HG02973 (cell line): ENCODE results near the gene ENTREP3.

ENCODE experiments used
- ATAC-seq: cut with Tn5 transposase; IDR thresholded peaks from one replicate; pipeline ENCODE4 v1.9.1; 2021; ENCODE audit warnings: moderate library complexity; ENCODE audit not compliant: unreplicated experiment

The ENTREP3 gene

GRCh38 chr1:155279268-155279667 lies 24.0 kb upstream of the ENTREP3 start:
- no peak for ATAC-seq

GRCh38 chr1:155278689-155279160 lies 23.4 kb upstream of the ENTREP3 start:
- ATAC-seq: no peak

DNA sequence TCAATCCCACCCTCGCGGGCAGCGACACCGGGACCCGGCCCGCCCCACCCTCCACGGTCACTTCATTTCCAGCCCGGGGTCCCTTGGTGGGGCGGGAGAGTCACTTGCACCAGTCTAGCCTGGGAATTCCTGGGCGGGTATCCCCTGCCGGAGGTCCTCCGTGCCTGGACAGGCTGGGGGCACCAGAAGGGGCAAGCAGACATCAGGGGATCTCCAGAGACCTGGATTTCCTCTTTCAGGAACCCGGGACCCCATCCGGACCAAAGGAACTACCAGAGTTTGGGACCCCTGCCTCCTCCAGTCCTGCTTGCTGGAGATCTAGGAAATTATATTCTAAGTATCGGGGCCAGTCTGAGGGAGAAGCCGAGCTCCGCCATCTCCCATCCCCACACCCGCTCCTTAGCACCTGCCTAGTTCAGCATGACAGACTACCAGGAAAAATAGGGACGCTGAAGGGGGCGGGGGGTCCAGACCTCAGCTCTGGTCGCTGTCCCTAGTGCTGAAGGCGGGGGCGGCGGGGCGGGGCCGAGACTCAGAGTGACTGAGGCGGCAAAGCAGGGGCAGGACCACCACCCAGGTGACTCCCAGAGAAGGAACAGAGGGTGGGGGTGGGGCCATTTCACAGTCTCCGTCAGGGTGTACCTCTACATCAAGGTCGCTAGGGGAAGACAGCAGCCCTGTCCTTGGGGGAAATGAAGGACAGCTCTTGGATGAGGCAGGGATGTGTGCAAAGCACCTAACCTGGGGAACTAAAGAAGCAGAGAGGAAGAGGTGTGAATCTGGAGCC lies 22.8 kb upstream of the ENTREP3 start:
- ATAC-seq: no peak

DNA sequence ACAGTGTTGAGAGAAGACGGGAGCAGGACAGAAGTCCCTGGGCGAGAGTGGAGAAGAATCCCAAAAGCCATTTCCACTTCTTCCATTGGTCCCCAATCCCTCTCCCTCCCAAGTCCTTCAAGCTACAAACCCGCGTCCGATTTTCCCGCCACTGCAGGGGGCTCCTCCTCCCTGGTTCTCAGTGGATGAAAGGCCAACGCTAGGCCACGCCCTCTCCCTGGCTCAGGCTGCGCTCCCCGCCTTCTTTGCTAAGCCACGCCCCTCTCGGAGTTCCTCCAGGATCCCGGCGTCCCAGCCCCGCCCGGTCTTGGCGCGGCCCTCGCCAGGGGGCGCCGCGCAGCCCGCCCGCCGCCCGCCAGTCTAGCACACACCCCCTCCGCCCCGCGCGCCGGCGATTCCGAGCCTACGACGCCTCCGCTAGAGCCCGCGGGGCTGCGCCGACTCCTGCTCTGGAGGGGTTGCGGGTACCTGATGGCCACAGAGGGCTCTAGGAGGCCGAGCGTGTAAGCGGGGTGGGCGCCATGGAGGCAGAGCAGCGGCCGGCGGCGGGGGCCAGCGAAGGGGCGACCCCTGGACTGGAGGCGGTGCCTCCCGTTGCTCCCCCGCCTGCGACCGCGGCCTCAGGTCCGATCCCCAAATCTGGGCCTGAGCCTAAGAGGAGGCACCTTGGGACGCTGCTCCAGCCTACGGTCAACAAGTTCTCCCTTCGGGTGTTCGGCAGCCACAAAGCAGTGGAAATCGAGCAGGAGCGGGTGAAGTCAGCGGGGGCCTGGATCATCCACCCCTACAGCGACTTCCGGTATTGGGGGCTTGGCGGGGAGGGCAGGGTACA lies 22.0 kb upstream of the ENTREP3 start, which contains the start of gene HCN3:
TSS of gene HCN3 (plus strand) at position 394 of the 832 bp plus-strand sequence. CDS start at position 522, 128 bp downstream.
- ATAC-seq: peak; percentile 54

- ATAC-seq: peak; percentile 70
These were observed 18.3 kb upstream of the ENTREP3 start, which contains the start of gene CLK2 for GRCh38 chr1:155273343-155274245. Gene CLK2, minus strand, starts transcription at chr1:155273504. Its CDS starts 2,527 bp downstream, at chr1:155270977.

DNA sequence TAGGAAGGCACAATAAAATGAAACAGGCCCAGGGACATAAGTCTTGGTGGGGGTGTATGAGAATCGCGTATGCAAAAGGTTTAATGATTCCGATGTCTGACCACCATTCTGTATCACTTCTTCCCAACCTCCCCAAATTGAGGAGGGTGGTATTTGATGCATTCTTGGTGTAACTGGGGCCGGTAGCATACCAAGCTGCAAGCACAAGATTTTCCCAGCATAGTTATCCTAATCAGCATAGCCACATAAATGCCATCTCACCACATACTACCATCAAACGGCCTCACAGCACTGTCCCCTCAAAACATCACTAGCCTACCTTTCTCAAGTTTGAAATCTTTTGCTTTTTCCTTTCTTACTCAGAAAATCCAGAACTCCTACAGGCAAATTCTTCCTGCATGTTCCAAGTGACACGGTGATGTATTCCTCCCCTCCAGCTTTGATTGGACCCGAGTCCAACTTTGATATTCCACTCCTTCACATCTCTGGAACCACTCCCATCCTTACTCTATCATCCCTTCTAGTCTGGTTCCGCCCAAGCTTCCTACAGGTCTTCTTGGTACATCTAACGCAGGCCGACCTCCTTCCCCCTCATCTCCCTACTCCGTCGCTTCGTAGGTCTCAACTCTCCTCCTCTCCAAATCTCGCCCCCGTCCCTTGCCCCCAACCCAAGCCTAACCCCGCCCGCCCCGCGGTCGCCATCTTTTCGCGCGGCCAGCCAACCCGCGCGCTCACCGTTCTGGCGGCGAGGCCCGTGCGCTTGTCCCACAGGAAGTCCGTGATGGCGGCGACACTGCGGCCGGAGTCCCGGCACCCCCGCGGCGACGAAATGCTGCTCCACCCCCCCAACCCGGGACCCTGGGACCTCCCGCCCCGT lies 17.4 kb upstream of the ENTREP3 start:
- peak; percentile 28 for ATAC-seq

DNA sequence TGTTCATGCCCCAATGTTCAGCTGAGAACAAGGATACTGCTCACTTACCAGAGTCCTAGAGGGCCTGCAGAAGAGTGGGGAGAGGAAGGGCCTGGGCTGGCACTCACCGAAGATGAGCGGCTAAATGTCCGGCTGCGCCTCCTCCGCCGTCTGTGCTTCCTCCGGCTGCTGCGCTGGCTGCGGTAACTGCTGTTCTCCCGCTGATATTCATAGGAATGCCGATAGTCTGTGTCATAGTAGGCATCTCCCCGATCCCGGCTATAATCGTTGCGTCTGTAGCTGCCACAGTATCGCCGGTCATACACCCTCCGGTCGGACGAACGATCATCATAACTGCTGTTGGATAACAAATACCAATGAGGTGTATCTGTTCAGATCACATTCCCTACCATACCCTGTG lies 14.1 kb upstream of the ENTREP3 start:
- no peak for ATAC-seq

DNA sequence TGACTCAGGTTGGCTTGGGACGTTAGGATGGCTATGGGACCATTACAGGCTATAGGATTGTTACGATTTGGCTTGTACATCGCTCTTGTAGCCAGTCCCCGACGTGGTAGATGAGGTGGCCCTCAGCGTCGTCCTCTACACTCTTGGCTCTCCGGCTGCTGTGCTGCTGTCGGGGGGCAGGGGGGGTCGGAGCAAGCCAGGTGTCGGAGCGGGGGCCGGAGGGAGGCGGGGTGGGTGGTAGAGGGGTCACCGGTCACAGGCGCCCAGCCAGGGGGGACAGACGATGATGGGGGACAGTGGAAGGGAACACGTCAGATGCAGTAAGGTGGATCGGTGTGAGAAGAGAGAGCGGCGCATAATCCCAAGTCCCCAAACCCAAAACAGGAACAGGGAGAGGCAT lies 13.3 kb upstream of the ENTREP3 start:
- ATAC-seq: no peak

DNA sequence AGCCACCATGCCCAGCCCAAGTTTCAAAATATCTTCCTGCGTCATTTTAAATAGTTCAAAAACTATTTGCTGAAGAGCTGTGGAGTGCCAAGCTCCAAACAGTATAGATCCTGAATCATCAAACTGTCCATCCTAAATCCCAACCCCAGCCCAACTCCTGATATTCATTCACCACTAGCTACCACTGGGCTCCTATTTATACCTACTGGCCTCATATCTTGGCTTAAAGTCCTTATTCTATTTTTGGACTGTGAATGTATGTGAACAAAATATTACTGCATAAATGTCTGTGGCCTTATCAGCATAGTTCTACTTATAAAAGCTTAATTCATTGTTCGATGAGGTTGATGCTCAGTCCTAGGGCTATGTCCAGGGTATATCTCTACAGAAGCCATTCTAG lies 12.1 kb upstream of the ENTREP3 start:
- ATAC-seq: no peak

DNA sequence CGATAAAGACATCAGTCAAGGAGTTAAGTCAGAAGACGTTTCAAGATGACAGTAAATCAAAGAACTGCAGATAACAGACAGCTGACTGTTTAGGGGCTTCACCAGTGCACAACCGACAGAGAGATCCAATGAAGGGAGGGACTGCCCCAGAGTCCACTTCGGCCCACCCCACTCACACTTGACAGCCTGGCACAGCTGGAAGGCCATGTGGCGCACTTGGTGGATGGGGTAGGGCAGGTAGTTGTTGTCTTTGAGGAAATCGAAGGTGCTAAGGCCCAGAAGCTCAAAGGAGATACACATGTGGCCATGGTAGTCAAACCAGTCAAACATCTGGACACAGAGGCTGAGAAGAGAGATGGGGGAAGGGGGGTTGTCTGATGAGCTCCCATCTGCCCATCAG lies 11.3 kb upstream of the ENTREP3 start:
- no peak for ATAC-seq

- ATAC-seq: no peak
These were observed 7.8 kb upstream of the ENTREP3 start for GRCh38 chr1:155263067-155263466.

GRCh38 chr1:155261852-155262673 lies 6.8 kb upstream of the ENTREP3 start, which contains the start of gene SCAMP3:
Gene SCAMP3, minus strand, starts transcription at chr1:155262360. Its CDS starts 209 bp downstream, at chr1:155262151.
- peak; percentile 69 for ATAC-seq

DNA sequence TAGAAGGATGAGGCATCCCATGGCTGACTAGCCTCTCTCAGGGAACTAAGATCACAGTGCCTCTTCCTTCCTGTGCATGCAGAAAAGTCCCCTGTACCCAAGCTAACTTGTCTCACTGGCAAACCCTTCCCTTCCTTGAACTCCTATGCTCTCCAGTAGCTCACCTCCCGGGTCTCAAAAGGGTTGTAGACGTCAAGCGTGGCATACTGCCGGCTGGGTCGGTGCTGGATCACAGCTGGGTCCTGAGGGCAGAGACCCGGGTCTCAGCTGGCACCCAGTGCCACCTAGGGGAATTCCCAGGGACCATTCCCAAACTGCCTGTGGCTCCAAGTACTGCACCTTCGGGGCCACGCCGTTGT lies 6.2 kb upstream of the ENTREP3 start:
- no peak for ATAC-seq

DNA sequence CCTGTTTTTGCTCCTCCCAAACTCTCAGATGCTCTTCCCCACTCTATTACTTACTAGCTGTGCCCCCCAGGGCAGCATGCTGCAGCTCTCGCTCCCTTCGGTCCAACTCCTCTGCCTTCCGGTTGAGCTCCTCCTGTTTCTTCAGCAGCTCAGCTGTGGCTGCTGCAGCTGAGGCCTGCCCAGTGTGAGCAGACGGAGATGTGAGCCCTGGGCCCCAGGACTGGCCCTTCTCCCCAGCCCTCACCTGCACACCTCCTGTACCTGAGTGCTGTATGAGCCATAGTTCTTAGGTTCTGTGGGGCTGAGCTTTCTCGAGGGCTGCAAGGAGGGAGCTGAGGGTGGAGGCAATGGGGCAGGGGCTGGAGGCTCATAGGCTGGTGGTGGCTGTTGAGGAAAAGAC lies 5.0 kb upstream of the ENTREP3 start:
- no peak for ATAC-seq

GRCh38 chr1:155256058-155256852 lies 972 bp upstream of the ENTREP3 start:
- ATAC-seq: no peak

DNA sequence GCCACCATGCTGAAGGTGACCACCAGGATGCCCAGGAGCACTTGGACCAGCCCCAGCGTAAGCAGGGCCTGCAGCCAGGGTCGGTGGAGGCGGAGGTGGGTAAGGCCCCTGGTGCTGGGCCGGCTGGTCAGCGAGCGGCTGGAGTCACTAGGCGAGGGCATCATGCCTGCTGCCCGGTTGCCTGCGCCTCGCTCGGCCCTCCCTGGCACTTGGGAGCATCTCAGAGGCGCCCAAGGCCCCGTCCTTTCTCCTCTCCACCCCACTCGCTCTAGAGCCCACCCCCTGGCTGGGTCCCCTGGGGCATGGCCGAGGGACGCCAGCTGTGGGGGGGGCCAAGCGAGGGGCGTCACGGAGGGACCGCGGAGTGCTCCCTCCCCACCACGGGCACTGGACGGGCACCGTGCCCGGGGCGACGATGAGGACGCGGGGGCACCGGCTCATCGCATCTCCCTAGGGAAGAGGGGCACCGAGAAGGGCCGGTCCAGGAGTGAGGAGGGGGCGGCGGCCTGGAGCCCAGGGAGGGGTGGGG lies 505 bp downstream of the ENTREP3 start:
- ATAC-seq: no peak

DNA sequence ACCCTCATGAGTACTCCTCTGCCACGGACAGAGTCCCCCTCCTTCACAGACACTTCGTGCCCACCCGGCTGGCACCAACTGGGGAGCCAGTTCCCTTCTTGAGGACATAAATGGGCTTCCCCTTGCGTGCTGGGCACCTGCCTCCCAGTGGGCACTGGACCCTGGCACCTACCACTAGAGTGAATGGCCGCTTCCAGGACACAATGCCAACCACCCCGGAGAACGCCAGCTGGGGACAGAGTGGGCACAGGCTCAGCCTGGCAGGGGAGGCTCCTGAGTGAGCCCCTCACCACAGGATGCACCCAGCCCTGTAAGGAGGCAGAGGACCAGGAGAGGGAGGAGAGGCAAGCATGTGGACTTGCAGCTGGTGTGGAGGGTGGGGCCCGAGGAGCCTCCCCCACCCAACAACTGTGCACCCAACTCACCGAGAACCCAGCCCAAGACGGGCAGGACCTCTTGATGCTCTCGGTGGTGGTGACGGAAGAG lies 1.0 kb downstream of the ENTREP3 start:
- ATAC-seq: no peak

- no peak for ATAC-seq
These were observed 1.5 kb downstream of the ENTREP3 start for GRCh38 chr1:155253797-155254196.
